ENCODE results near the gene FCER1G. TPM values are rescaled to one million over a fixed set of nuclear protein-coding genes. Genes with fewer than 3 reads are reported as not detected.

Gene FCER1G
- total RNA-seq: 0.13 and 0.26 TPM in 2 replicates

DNA sequence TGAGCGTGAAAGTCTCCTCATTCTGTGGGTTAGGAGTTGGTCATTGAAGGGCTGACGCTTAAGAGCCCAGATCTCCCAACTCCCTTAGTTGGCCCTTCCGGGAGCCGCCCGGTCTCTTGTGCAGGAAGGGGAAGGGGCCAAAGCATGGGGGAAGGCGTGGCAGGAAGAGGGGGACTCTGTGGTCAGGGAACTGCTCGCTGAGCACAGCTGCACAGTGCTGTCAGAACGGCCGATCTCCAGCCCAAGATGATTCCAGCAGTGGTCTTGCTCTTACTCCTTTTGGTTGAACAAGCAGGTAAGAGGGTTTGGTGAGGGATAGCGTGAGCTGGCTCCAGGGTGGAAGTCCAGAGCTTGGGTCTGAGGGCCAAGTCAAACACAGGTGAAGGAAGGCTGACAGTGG is at the start of gene FCER1G:
FCER1G (plus strand) TSS at position 220 of the 400 bp plus-strand sequence; CDS start at position 247, 27 bp downstream.
- no peak for DNase-seq (ENCODE audit: low read depth in 2 of 2)

GRCh38 chr1:161165742-161166668 is 49.1 kb upstream of the FCER1G start, which contains the start of gene PPOX:
Gene PPOX, plus strand, starts transcription at chr1:161166426. Its CDS starts 422 bp downstream, at chr1:161166848.
- DNase-seq (ENCODE audit: low read depth in 2 of 2): peak; percentile 98 to 99

DNA sequence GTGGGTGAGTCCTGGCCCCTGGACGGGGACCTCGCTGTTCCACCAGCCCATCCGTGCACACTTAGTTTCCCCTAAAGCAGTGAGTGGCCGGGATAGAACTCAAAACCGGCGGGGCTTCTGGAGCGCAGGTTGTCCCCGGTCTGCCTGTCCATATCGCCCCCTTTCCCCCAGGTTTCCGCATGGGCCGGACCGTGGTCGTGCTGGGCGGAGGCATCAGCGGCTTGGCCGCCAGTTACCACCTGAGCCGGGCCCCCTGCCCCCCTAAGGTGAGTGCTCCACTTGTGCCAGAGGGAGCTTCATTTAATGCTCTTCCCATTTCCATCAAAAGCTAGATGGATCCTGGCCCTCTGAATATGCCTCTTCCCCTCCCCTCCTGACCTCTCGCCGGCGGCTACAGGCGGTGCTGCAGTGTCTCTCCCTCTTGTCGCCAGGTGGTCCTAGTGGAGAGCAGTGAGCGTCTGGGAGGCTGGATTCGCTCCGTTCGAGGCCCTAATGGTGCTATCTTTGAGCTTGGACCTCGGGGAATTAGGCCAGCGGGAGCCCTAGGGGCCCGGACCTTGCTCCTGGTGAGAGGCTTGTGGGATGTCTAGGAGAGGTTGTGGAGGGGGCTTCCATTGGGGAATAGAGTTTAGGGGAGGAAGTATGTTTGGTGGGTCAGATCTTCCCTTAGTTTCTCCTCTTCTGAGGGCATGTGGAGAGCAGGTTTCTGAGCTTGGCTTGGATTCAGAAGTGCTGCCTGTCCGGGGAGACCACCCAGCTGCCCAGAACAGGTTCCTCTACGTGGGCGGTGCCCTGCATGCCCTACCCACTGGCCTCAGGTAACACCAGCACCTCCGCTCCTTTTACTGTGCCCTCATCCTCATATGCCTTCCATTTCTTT is 48.2 kb upstream of the FCER1G start:
- peak in 1 of 2 donors; percentile 17 for DNase-seq (ENCODE audit: low read depth in 2 of 2)

GRCh38 chr1:161168906-161169305 is 46.2 kb upstream of the FCER1G start:
- no peak for DNase-seq (ENCODE audit: low read depth in 2 of 2)

DNA sequence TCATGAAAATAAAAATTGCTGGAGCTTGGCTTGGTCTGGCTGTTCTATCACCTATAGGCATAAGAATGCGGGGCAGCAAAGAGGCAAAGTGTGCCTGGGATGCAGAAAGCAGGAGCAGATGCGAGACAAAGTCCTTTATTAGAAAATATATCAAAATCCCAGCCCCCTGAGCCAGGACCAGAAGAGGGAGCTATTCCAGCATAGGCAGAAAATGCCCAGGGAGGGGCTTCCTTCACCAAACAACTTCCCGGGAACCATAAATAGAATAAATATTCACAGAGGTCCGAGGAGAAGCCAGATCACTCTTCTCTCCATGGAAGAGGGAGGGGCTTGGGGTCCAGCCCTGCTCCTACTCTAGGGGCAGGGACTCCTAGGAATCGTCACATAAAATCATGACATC is 43.9 kb upstream of the FCER1G start:
- no peak for DNase-seq (ENCODE audit: low read depth in 2 of 2)

DNA sequence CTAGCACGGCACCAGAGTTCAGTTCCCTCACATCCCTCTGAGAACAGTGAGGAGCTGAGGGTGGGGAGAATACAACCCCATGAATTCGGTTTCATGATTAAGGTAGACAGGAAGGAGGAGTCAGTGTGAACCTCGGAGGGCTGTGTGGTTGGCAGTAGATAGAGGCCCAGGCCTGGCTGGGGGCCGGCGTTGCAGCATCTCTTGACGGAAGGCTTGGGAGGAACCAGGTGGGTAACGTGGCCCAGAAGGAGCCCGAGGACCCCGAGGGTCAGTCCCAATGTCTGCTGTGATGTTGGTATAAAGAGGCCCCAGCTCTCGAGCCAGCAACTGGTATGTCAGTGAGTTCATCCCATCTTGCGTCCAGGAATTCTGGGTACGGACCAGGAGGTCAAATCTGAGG is 43.4 kb upstream of the FCER1G start:
- DNase-seq (ENCODE audit: low read depth in 2 of 2): no peak

DNA sequence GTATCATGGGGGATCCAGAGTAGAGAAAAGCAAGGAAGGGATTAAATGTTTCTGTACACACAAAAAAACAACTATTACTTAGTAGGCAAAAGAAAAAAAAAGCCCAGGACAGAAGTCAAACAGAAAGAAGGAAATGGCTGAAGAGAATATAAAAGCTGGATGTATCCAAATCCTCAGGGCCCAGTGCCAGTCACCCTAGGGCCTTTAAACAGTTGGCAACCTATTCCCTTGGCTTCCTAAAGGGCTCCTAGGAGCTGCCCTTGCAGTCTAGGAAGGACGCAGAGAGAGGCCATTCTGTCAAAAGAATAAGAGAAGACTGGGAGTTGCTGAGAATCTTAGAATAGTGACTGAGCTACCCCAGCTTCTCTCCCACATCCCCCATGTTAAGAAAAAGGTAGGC is 42.7 kb upstream of the FCER1G start:
- no peak for DNase-seq (ENCODE audit: low read depth in 2 of 2)

DNA sequence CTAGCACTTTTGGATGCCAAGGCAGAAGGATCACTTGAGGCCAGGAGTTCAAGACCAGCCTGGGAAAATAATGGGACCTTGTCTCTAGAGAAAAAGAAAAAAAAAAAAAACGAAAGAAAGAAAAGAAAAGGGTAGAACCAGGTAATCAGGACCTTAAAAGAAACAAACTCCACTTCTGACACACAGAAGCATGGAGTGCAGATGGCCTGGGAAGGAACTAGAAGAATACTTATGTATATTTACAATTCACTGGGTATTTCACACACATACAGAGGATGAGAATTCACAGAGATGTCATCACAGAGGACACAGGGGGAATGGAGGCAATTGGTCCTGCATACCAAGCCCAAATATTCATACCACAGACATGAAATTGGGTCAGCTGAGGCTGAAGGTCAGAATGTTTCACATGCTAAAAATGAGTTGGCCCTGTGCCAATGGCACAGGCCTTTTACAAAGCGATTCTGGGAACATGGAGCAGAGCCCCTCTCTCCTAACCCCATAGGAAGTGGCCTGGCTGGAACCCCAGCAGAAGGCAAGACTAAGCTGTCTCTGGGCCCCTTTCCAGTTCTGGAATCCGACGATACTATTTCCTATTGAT is 42.2 kb upstream of the FCER1G start:
- peak in 1 of 2 donors; percentile 19 for DNase-seq (ENCODE audit: low read depth in 2 of 2)

DNA sequence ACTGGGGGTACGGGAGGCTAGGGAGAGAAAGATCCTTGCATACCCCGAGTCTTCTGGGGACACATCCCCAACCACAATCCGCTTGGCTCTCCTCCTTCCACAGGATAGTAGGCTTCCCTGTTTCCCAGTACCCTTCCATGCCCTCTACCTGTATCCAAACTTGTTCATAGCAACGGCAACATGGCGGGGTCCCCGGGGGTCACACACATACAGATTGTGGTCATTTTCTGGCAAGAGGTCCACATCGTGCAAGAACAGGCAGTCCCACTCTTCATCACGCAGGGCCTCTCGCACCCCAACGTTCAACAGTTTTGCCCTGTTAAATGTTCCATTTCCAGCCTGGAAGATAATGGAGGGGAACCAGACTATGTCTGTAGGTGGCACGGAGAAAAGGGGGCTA is 41.4 kb upstream of the FCER1G start:
- DNase-seq (ENCODE audit: low read depth in 2 of 2): no peak

- DNase-seq (ENCODE audit: low read depth in 2 of 2): no peak
Measured at GRCh38 chr1:161174911-161175310, 40.2 kb upstream of the FCER1G start.

GRCh38 chr1:161175771-161176453 is 39.2 kb upstream of the FCER1G start:
- DNase-seq (ENCODE audit: low read depth in 2 of 2): no peak

- no peak for DNase-seq (ENCODE audit: low read depth in 2 of 2)
Measured at GRCh38 chr1:161176468-161177111, 38.5 kb upstream of the FCER1G start.

DNA sequence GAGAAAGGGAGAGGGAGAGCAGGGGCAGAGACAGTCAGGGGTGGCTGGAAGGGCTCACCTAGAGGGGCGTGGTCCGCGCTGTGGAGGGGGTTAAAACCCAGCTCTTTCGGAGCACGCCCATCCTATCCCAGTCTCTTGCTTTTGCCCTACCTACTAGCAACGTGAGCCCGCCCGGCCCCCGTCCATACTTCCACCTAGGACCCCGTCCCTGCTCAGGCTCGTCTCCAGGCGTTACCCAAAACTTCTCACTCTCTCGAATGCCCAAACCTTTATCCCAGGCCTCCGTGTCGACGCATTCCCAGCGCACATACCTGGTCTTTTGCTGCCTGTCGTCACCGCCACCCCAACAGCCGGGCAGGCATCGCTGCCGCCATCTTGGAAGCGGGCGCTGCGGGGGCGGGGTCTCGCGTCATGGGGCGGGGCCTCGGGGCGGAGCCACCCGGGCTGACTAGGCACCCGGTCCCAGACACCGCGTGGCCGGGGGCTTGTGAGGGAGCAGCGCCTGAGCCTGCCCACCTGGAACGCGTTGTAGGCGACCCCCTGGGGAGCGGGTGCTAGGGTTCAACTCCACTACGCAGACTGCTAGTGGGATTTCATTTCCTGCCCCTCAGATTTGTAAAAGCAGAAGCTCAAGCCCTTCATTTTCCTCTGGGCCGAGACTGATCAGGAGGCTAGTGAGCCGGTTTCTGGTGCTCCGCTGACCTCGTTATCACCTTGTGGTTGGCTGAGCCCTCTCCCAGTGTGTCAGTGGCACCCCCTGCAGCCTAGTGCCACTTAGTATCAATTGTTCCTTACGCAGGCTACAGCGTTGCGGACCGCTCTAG is 37.8 kb upstream of the FCER1G start, which contains the start of gene B4GALT3:
B4GALT3 (minus strand) TSS at position 396 of the 824 bp plus-strand sequence. CDS start 1,447 bp downstream, outside the sequence.
- peak in 1 of 2 donors; percentile 80 for DNase-seq (ENCODE audit: low read depth in 2 of 2)

GRCh38 chr1:161177936-161178244 is 37.2 kb upstream of the FCER1G start:
- DNase-seq (ENCODE audit: low read depth in 2 of 2): no peak

- no peak for DNase-seq (ENCODE audit: low read depth in 2 of 2)
Measured at GRCh38 chr1:161179698-161180097, 35.4 kb upstream of the FCER1G start.

DNA sequence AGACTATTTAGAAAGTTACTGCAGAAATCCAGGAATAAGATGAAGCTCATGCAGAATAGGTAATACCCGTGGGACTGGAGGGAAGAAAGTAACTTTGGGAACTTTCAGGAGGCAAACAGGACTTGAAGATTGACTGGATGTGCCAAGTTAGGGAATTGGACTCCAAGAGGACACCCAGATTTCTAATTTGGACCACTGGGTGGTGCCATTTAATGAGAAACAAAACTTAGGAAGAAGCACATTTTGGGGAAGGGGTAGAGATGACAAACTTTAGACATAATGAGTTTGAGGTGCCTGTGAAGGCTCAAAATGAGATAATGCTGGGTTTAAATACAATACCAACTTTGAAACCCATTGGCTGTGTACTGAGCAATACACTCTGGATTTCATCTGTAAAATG is 34.5 kb upstream of the FCER1G start:
- DNase-seq (ENCODE audit: low read depth in 2 of 2): peak in 1 of 2 donors; percentile 25

- DNase-seq (ENCODE audit: low read depth in 2 of 2): peak in 1 of 2 donors; percentile 42
Measured at GRCh38 chr1:161182214-161182613, 32.9 kb upstream of the FCER1G start.

DNA sequence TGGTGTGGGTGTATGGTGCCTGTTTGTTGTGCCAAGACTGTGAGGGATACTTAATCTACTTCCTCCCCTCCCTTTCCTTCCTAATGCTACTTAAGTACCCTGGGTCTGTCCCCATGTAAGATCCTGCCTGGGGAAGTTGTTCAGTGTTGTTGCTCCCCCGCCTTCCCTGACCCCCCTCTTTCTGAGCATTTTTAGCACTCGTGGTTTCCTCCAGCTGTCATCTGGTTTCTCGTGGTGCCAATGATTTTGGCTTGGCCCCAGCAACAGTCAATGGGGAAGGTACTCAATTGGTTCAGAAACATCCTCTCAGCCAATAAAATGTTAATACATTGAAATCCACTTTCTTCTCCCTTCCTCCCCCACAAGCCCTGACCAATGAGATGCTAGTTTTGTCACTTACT is 29.8 kb upstream of the FCER1G start:
- peak; percentile 90 to 96 for DNase-seq (ENCODE audit: low read depth in 2 of 2)

DNA sequence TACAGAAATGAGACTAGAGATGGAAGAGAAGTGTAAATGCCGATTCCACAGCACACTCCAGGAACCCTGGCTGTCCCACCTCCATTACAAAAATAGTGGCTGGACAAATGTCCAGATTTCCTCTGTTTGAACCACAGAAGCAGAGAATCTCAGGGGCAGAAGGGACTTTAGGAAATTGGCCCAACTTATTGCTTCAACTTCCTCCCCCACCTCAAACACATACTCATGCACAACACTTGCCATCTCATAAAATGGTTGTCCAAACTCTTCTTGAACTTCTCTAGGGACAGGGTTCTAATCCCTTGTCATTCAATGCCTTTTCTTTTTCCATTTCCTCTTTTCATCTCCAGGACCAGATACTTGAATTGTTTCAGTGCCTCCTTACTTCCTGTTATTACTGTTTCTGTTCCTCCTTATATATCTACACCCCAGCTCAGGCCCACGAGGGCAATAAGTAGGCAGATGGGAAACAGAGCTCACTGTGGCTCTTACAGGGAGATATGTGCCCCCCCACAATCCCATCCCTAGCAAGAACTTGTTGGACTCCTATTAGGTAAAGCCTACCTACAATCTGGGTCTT is 29.3 kb upstream of the FCER1G start:
- no peak for DNase-seq (ENCODE audit: low read depth in 2 of 2)
